Measurements from ENCODE around the gene CORO1C. TPM values are rescaled to one million over a fixed set of nuclear protein-coding genes. Genes with fewer than 3 reads are reported as not detected.
"Not testable (repeated sequence)": the region's sequence is repeated elsewhere in the genome, so short reads cannot be mapped to it uniquely, and the experiment has no call there.

The CORO1C gene
- polyA plus RNA-seq, 2 of the 4 experiments (the other 2 are of a cell fraction) = 166 to 245 TPM

DNA sequence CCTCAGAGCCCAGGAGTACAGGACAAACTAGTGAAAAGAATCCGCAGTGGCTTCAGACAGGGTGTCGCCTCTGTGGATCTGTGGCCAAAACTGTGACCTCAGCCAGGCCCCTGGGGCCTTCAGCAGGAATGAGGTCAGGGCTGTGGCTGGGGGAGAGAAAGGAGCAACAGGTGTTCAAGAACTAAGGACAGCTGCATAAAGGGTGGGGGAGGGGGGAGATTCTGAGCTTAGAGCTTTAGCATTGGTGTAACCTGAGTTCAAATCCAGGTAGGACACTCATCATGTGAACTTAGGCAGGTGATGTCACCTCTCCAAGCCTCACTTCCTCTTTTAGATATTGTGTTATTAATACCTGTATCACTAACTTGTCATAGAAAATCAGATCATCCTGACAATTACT lies 40.9 kb upstream of the CORO1C start (continued):
- TF ChIP-seq, protein P1, sequence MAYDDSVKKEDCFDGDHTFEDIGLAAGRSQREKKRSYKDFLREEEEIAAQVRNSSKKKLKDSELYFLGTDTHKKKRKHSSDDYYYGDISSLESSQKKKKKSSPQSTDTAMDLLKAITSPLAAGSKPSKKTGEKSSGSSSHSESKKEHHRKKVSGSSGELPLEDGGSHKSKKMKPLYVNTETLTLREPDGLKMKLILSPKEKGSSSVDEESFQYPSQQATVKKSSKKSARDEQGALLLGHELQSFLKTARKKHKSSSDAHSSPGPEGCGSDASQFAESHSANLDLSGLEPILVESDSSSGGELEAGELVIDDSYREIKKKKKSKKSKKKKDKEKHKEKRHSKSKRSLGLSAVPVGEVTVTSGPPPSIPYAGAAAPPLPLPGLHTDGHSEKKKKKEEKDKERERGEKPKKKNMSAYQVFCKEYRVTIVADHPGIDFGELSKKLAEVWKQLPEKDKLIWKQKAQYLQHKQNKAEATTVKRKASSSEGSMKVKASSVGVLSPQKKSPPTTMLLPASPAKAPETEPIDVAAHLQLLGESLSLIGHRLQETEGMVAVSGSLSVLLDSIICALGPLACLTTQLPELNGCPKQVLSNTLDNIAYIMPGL (CRISPR knock-in tag; IDR thresholded peaks at IDR 0.05; ENCODE audit: borderline replicate concordance) = no peak

DNA sequence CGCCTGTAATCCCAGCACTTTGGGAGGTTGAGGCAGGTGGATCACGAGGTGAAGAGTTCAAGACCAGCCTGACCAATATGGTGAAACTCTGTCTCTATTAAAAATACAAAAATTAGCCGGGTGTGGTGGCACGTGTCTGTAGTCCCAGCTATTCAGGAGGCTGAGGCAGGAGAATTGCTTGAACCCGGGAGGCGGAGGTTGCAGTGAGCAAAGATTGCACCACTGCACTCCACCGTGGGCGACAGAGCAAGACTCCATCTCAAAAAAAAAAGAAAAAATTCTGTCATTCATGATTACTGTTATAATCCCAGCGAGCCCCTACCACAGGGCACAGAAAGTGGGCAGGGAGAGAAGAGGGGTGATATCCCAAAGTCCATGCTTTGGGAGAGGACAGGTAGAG lies 40.5 kb upstream of the CORO1C start:
- H3K4me1 ChIP-seq = peaks cover 13% of the 10 kb centered on the region
- ChIA-PET CTCF (interaction anchor here (1.2 to 3.0 kb wide), 4 partner anchors 9 to 105 kb away, joined by 3 to 11 read pairs (median 4); no protein-coding TSS in a partner anchor), POLR2A (interaction anchor here (0.5 kb wide), 1 partner anchor 10 kb away, joined by 3 read pairs; no protein-coding TSS in a partner anchor)
- not testable (repeated sequence) for ATAC-seq; FAIRE-seq; H3K4me3 ChIP-seq; H3K4me2 ChIP-seq; H3K27ac ChIP-seq; DNase-seq (ENCODE audit: low read depth in 1 of 2, low spot score in 1 of 2); H3K9me3 ChIP-seq
- 77% methylated on average over 9 of the region's 9 CpGs for WGBS (ENCODE audit: missing lambda C conversion rate)

DNA sequence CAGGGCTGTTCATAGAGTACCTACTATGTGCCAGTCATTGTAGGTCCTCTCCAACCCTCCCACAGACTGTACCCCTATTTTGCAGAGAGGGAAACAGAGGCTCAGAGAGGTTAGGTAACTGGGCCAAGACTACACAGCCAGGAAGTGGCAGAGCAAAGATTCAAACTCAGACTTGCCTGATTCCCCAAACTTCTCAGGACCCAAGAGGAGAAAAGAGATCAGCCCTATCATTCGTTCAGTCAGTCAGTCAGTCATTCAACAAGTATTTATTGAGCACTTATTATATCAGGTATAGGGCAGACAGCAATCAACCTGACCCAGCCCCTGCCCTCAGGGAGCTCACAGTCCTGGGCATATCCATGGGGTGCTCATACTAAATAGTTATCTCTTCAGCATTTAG lies 39.6 kb upstream of the CORO1C start:
- ATAC-seq (no peak), FAIRE-seq (no peak), DNase-seq (ENCODE audit: low read depth in 1 of 2, low spot score in 1 of 2) (no peak)
- 100% methylated on average over 1 of the region's 1 CpG for WGBS (ENCODE audit: missing lambda C conversion rate)
- TF ChIP-seq ZFP36 (IDR thresholded peaks at IDR 0.05; ENCODE audit: borderline replicate concordance, partially characterized antibody) = peak; percentile 23
- no peak for TF ChIP-seq RFX5 (IDR thresholded peaks at IDR 0.05)
- H3K4me3 ChIP-seq = no peak overlapping the region
- ChIA-PET POLR2A (no interaction called here), CTCF (interaction anchor here (0.6 to 3.0 kb wide), 7 partner anchors 10 to 104 kb away, joined by 3 to 11 read pairs (median 4); no protein-coding TSS in a partner anchor)
- H3K4me1 ChIP-seq = peaks cover 13% of the 10 kb centered on the region
- H3K4me2 ChIP-seq = no peak overlapping the region
- H3K27ac ChIP-seq = no peak overlapping the region
- no peaks in the 10 kb centered on the region for H3K9me3 ChIP-seq

DNA sequence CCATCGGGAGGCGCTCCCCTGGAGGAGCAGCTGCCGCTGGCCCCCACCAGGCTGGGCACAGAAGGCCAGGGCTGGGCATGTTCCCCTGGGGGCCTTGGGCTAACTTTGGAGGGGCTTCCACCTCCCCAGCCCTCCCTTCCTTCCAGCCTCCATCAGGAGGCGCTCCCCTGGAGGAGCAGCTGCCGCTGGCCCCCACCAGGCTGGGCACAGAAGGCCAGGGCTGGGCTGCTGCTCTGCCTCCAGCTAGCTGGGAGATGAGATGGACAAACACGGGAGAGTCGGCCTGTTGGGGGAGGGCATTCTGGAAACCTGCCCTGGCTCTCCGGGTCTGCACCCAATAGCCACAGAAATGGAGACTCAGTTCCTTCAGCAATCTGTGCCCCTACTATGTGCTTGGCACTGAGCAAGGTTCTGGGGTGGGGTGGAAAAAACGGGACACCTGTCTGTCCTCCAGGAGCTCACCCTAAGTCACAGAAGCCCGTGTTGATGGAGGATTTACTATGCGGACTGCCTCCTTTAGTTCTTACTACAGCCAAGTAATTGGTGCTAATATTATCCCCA lies 39.0 kb upstream of the CORO1C start:
- Histone ChIP-seq H3K4me2 (no peak overlapping the region), H3K4me1 (peaks cover 13% of the 10 kb centered on the region), H3K27ac (peak overlapping the region; percentile 3 to 21; a peak in 1 of 6 replicates), H3K4me3 (no peak overlapping the region), H3K9me3 (no peaks in the 10 kb centered on the region)
- DNase-seq (ENCODE audit: low read depth in 1 of 2, low spot score in 1 of 2) (no peak), FAIRE-seq (no peak), ATAC-seq (peak in 1 of 2 experiments; percentile 7; a peak in 1 of 6 replicates)
- 76% methylated on average over 8 of the region's 11 CpGs for WGBS (ENCODE audit: missing lambda C conversion rate)
- TF ChIP-seq KDM1A (IDR thresholded peaks at IDR 0.05; ENCODE audit: low read depth) (no peak), HOXB5 (CRISPR knock-in tag; IDR thresholded peaks at IDR 0.05) (no peak), FOSL2 (IDR thresholded peaks at IDR 0.05) (no peak), FOSL2 (CRISPR knock-in tag; IDR thresholded peaks at IDR 0.05) (no peak), ZC3H11A (IDR thresholded peaks at IDR 0.05) (no peak)
- TF ChIP-seq, protein P2, sequence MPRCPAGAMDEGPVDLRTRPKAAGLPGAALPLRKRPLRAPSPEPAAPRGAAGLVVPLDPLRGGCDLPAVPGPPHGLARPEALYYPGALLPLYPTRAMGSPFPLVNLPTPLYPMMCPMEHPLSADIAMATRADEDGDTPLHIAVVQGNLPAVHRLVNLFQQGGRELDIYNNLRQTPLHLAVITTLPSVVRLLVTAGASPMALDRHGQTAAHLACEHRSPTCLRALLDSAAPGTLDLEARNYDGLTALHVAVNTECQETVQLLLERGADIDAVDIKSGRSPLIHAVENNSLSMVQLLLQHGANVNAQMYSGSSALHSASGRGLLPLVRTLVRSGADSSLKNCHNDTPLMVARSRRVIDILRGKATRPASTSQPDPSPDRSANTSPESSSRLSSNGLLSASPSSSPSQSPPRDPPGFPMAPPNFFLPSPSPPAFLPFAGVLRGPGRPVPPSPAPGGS (IDR thresholded peaks at IDR 0.05) = no peak
- TF ChIP-seq, protein P3, sequence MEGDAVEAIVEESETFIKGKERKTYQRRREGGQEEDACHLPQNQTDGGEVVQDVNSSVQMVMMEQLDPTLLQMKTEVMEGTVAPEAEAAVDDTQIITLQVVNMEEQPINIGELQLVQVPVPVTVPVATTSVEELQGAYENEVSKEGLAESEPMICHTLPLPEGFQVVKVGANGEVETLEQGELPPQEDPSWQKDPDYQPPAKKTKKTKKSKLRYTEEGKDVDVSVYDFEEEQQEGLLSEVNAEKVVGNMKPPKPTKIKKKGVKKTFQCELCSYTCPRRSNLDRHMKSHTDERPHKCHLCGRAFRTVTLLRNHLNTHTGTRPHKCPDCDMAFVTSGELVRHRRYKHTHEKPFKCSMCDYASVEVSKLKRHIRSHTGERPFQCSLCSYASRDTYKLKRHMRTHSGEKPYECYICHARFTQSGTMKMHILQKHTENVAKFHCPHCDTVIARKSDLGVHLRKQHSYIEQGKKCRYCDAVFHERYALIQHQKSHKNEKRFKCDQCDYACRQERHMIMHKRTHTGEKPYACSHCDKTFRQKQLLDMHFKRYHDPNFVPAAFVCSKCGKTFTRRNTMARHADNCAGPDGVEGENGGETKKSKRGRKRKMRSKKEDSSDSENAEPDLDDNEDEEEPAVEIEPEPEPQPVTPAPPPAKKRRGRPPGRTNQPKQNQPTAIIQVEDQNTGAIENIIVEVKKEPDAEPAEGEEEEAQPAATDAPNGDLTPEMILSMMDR (IDR thresholded peaks at IDR 0.05) = no peak
- CTCF ChIA-PET = interaction anchor here (0.6 to 3.0 kb wide), 6 partner anchors 13 to 106 kb away, joined by 3 to 13 read pairs (median 5); no protein-coding TSS in a partner anchor
- POLR2A ChIA-PET = no interaction called here
